Measurements from ENCODE around the gene SUPT20HL2. TPM values are rescaled to one million over a fixed set of nuclear protein-coding genes. Genes with fewer than 3 reads are reported as not detected.
A peak's percentile ranks its signal among the peaks of the same experiment; 100 is the strongest.

Gene SUPT20HL2
- total and polyA plus RNA-seq, 7 experiments from 2014 or later = not detected

DNA sequence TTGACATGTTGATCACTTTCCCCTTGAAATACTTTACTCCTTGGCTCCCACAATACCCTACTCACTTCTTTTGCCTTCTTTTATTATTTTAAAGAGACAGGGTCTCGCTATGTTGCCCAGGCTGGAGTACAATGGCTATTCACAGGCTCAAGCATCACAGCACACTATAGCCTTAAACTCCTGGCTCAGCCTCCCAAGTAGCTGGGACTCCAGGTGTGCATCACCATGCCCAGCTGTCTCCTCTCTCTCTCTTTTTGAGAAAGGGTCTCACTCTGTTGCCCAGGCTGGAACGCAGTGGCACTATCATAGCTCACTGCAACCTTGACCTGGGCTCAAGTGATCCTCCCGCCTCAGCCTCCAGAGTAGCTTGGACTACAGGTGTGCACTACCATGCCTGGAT lies 51.6 kb downstream of the SUPT20HL2 start:
- CTCF ChIA-PET = no interaction called here
- H3K9me3 Mint-ChIP-seq = no peaks in the 10 kb centered on the region
- intact Hi-C loops (cut with micrococcal nuclease) = no loop called here
- H3K27me3 Mint-ChIP-seq = peaks cover 0 to 2% (median 0%) of the 10 kb centered on the region in 5 donors
- Histone ChIP-seq H3K4me1 (ENCODE audit: control insufficient read depth in 2 of 2, insufficient read depth in 2 of 2, low read length in 2 of 2) (no peaks in the 10 kb centered on the region), H3K27me3 (ENCODE audit: control insufficient read depth in 2 of 2, insufficient read depth in 2 of 2, low read length in 2 of 2) (no peaks in the 10 kb centered on the region), H3K9me3 (ENCODE audit: control insufficient read depth in 2 of 3, low read length in 3 of 3) (no peaks in the 10 kb centered on the region), H3K36me3 (ENCODE audit: control insufficient read depth in 2 of 3, insufficient read depth in 3 of 3, low read length in 3 of 3) (no peaks in the 10 kb centered on the region), H3K4me3 (ENCODE audit: low read length) (no peak overlapping the region), H3K27ac (ENCODE audit: low read depth, low read length) (no peak overlapping the region)
- ATAC-seq (no peak), DNase-seq (no peak)
- H3K4me1 Mint-ChIP-seq = peaks cover 9 to 30% (median 15%) of the 10 kb centered on the region in 7 donors
- peaks cover 0 to 3% (median 0%) of the 10 kb centered on the region in 5 donors for H3K36me3 Mint-ChIP-seq
- POLR2A ChIA-PET = no interaction called here
- peak overlapping the region in 1 of 10 donors; percentile 47 for H3K4me3 Mint-ChIP-seq
- H3K27ac Mint-ChIP-seq = peak overlapping the region in 2 of 9 donors; percentile 1 to 16

Other genes starting within 250 kb of the SUPT20HL2 start
- 10 to 100 TPM; 52.7 to 68.2 (median 63.3) TPM for gene ZFX, start 164.3 kb downstream of the SUPT20HL2 start, total RNA-seq
- 10 to 100 TPM; 38.1 to 40.0 TPM for gene ZFX, start 164.3 kb downstream of the SUPT20HL2 start, polyA plus RNA-seq
- not detected for gene SUPT20HL1, start 46.6 kb upstream of the SUPT20HL2 start, total RNA-seq
- gene SUPT20HL1, start 46.6 kb upstream of the SUPT20HL2 start, polyA plus RNA-seq = not detected
- gene PDK3, start 151.2 kb upstream of the SUPT20HL2 start, total RNA-seq = 10 to 100 TPM; 17.4 to 29.4 (median 28.5) TPM
- gene PDK3, start 151.2 kb upstream of the SUPT20HL2 start, polyA plus RNA-seq = 10 to 100 TPM; 40.0 to 44.1 TPM